ENCODE results near the gene PLSCR5.
A peak's percentile ranks its signal among the peaks of the same experiment; 100 is the strongest.

PLSCR5 gene

GRCh38 chr3:146540236-146540635 lies 64.9 kb downstream of the PLSCR5 start:
- H3K79me2 ChIP-seq (ENCODE audit: low read length): peaks cover 46% of the 10 kb centered on the region
- peak overlapping the region; percentile 36 for H3K4me3 ChIP-seq (ENCODE audit: low read length)
- H2AFZ ChIP-seq (ENCODE audit: low read depth, low read length): no peak overlapping the region
- H3K9ac ChIP-seq (ENCODE audit: low read length): no peak overlapping the region
- peak overlapping the region; percentile 65 for H3K27ac ChIP-seq (ENCODE audit: low read length)
- no peaks in the 10 kb centered on the region for H3K27me3 ChIP-seq (ENCODE audit: low read depth, low read length)
- peak overlapping the region; percentile 92 for H3K4me2 ChIP-seq (ENCODE audit: low read length)
- no peaks in the 10 kb centered on the region for H3K9me3 ChIP-seq (ENCODE audit: insufficient read depth, low read length)
- peaks cover 41% of the 10 kb centered on the region for H3K4me1 ChIP-seq (ENCODE audit: low read length)
- no peaks in the 10 kb centered on the region; the same call in 1 of the 2 replicates for H4K20me1 ChIP-seq (ENCODE audit: insufficient read depth, low read length)
- TF ChIP-seq CTCF (IDR thresholded peaks at IDR 0.05; ENCODE audit: low read depth, low read length) (no peak), EZH2phosphoT487 (IDR thresholded peaks at IDR 0.05; ENCODE audit: low read depth) (no peak)
- peaks cover 25% of the 10 kb centered on the region for H3K36me3 ChIP-seq (replicated peaks; ENCODE audit: low read depth, low read length)

GRCh38 chr3:146539315-146539714 lies 65.8 kb downstream of the PLSCR5 start:
- Histone ChIP-seq H3K79me2 (ENCODE audit: low read length) (peaks cover 46% of the 10 kb centered on the region), H3K9ac (ENCODE audit: low read length) (no peak overlapping the region), H3K27ac (ENCODE audit: low read length) (no peak overlapping the region), H3K36me3 (replicated peaks; ENCODE audit: low read depth, low read length) (peaks cover 25% of the 10 kb centered on the region), H3K4me2 (ENCODE audit: low read length) (peak overlapping the region; percentile 92), H3K4me1 (ENCODE audit: low read length) (peaks cover 41% of the 10 kb centered on the region), H3K27me3 (ENCODE audit: low read depth, low read length) (no peaks in the 10 kb centered on the region), H3K4me3 (ENCODE audit: low read length) (no peak overlapping the region), H2AFZ (ENCODE audit: low read depth, low read length) (no peak overlapping the region), H4K20me1 (ENCODE audit: insufficient read depth, low read length) (no peaks in the 10 kb centered on the region; the same call in 1 of the 2 replicates), H3K9me3 (ENCODE audit: insufficient read depth, low read length) (no peaks in the 10 kb centered on the region)
- no peak for TF ChIP-seq CTCF (IDR thresholded peaks at IDR 0.05; ENCODE audit: low read depth, low read length)
- TF ChIP-seq EZH2phosphoT487 (IDR thresholded peaks at IDR 0.05; ENCODE audit: low read depth): no peak

GRCh38 chr3:146537603-146538002 lies 67.5 kb downstream of the PLSCR5 start:
- peaks cover 36% of the 10 kb centered on the region for H3K79me2 ChIP-seq (ENCODE audit: low read length)
- peaks cover 35% of the 10 kb centered on the region for H3K4me1 ChIP-seq (ENCODE audit: low read length)
- no peak overlapping the region for H3K4me3 ChIP-seq (ENCODE audit: low read length)
- H3K36me3 ChIP-seq (replicated peaks; ENCODE audit: low read depth, low read length): peaks cover 25% of the 10 kb centered on the region
- H3K9me3 ChIP-seq (ENCODE audit: insufficient read depth, low read length): no peaks in the 10 kb centered on the region
- H3K9ac ChIP-seq (ENCODE audit: low read length): no peak overlapping the region
- no peaks in the 10 kb centered on the region for H3K27me3 ChIP-seq (ENCODE audit: low read depth, low read length)
- TF ChIP-seq EZH2phosphoT487 (IDR thresholded peaks at IDR 0.05; ENCODE audit: low read depth) (no peak), CTCF (IDR thresholded peaks at IDR 0.05; ENCODE audit: low read depth, low read length) (no peak)
- no peaks in the 10 kb centered on the region; the same call in 1 of the 2 replicates for H4K20me1 ChIP-seq (ENCODE audit: insufficient read depth, low read length)
- no peak overlapping the region for H2AFZ ChIP-seq (ENCODE audit: low read depth, low read length)
- no peak overlapping the region for H3K27ac ChIP-seq (ENCODE audit: low read length)
- no peak overlapping the region for H3K4me2 ChIP-seq (ENCODE audit: low read length)

- H3K4me3 ChIP-seq (ENCODE audit: low read length): no peak overlapping the region
- H3K27me3 ChIP-seq (ENCODE audit: low read depth, low read length): no peaks in the 10 kb centered on the region
- no peak overlapping the region for H2AFZ ChIP-seq (ENCODE audit: low read depth, low read length)
- no peak overlapping the region for H3K4me2 ChIP-seq (ENCODE audit: low read length)
- no peaks in the 10 kb centered on the region for H3K9me3 ChIP-seq (ENCODE audit: insufficient read depth, low read length)
- TF ChIP-seq EZH2phosphoT487 (IDR thresholded peaks at IDR 0.05; ENCODE audit: low read depth) (no peak), CTCF (IDR thresholded peaks at IDR 0.05; ENCODE audit: low read depth, low read length) (no peak)
- no peaks in the 10 kb centered on the region; the same call in 1 of the 2 replicates for H4K20me1 ChIP-seq (ENCODE audit: insufficient read depth, low read length)
- H3K79me2 ChIP-seq (ENCODE audit: low read length): peaks cover 27% of the 10 kb centered on the region
- H3K9ac ChIP-seq (ENCODE audit: low read length): no peak overlapping the region
- H3K4me1 ChIP-seq (ENCODE audit: low read length): peaks cover 27% of the 10 kb centered on the region
- H3K27ac ChIP-seq (ENCODE audit: low read length): no peak overlapping the region
- peaks cover 28% of the 10 kb centered on the region for H3K36me3 ChIP-seq (replicated peaks; ENCODE audit: low read depth, low read length)
Measured at GRCh38 chr3:146536681-146537080, 68.5 kb downstream of the PLSCR5 start.

All from OCI-LY3 (cell line).